Mucosa of gallbladder (tissue), 1 donor: ENCODE results near the gene GOLGA1. TPM values are rescaled to one million over a fixed set of nuclear protein-coding genes. Genes with fewer than 3 reads are reported as not detected.
"Not testable (repeated sequence)": the region's sequence is repeated elsewhere in the genome, so short reads cannot be mapped to it uniquely, and the experiment has no call there.

Experiments
- DNase-seq: peaks from one replicate; pipeline ENCODE4 v3.0.0-alpha.2; 2020; ENCODE audit warnings: low spot score
- total RNA-seq: library from RNA; stranded (reverse); gene quantifications from one replicate; pipeline ENCODE4 v1.2.1, GENCODE V29; 2021
- donor health status: DM: no; HTN: no; CAD: no.

Gene GOLGA1
- total RNA-seq, 1 donor from 2014 or later = 23.3 TPM

DNA sequence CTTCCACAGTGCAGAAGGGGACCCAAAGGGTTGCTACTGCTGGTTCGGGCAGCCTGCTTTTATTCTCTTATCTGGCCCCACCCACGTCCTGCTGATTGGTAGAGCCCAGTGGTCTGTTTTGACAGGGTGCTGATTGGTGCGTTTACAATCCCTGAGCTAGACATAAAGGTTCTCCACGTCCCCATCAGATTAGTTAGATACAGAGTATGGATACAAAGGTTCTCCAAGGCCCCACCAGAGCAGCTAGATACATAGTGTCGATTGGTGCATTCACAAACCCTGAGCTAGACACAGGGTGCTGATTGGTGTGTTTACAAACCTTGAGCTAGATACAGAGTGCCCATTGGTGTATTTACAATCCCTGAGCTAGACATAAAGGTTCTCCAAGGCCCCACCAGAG lies 102.8 kb downstream of the GOLGA1 start:
- DNase-seq = not testable (repeated sequence)

DNA sequence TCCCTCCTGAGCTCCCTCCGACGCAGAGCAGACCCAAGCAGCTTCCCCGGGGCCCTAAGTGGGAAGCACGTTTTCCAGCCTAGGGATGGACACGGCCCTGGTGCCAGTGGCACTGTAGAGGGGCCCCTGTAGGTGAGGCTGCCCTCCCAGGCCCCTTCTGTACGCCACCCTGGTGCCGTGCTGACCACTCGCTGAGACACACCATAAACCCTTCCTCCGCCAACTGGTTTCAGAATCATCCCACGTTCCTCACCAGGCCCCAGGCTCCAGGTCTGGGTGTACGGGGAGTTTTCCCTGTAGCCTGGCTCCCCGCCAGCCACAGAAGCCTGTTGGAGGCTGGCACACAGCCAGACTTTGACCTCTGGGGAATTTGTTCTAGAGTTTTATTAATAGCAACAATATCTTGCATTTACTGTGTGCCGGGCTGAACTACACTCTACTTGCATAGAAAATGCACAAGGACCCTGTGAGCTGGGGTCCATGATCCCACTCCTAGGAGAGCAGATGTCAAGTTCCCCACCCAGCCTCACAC lies 105.8 kb downstream of the GOLGA1 start:
- peak; percentile 68 for DNase-seq

DNA sequence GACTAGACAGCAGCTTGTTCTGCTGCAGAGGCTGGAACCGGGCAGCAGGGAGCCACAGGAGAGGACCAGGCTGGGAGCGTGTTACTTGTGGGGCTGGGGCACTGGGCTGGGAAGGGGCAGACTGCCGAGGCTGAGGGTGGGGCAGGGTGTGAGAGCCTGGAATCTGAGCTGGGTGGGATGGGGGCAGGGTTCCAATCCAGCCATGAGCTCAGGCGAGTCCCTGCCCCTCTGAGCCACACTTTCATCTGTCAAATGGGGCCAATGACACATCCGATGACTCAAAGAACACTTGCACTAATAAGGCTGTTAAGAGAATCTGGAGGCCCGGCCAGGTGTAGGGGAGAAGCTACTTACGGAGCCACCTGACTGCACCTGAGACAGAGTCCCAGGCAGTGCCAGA lies 106.3 kb downstream of the GOLGA1 start:
- DNase-seq = no peak

DNA sequence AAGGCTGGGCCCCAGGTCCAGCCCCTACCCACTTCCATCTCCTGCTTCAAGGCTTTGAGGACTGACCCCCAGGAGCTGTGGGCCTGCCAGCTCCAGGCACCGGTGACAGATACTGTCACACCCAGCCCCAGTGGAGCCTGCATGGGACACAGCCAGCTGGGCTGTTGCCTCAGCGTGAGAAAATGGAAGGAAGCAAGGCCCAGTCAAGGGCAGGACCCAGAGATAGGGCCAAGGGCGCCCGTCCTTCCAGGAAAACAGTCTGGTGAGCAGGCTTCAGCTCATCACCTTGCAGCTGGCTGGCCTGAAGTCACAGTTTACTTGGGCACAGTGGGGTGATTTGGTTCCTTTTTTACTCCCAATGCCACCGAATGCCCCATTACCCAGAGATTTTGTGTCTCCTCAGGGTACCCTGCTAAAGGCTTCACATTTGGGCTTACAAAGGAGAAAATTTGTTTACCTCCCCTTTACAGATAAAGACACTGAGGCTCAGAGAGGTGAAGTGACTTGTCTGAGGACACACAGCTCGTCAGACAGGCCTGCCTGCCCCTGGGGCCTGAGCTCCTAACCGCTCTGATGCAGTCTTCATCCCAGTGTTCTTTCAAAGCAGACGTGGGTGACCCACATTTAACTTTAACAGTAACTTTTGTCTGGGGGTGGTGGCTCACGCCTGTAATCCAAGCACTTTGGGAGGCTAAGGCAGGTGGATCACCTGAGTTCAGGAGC lies 109.1 kb downstream of the GOLGA1 start:
- no peak for DNase-seq

DNA sequence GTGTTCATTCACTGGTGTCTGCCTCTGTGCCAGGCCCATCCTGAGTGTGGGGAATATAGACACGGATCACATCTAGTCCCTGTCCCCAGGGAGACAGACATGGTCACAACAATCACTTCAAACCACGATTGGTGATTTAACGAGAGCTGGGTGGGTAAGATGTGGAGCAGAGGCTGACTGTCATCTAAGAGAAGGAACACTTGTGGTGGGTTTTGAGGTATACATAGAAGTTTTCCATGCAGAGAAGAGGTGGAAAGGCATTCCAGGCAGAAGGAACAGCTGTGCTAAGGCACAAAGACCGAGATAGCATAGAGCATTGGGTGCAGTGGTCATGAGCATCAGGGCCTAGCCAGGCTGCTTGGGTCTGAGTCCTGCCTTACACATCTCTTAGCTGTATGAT lies 110.3 kb downstream of the GOLGA1 start:
- no peak for DNase-seq

DNA sequence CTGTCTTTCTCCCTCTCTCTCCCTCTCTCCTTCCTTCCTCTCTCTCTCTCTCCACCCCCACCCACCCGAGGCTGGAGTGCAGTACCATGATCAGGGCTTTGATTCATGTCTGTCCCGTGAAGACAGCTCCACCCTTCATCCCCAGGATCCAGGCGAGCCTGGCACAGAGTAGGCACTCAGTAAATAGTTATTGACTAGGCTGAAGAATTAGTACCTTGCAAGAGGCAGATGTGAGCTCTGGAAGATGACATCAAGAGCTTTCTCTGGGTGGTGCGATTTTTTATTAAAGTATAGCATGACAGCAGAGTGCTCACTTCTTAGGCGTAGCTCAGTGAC lies 111.6 kb downstream of the GOLGA1 start:
- DNase-seq = no peak

- no peak for DNase-seq
Observed at GRCh38 chr9:124828489-124829333, 112.2 kb downstream of the GOLGA1 start.

Other genes with a start within 250 kb of the GOLGA1 start
- gene NR6A1, start 169.8 kb downstream of the GOLGA1 start, total RNA-seq = 3.2 TPM
- 12.7 TPM for gene OLFML2A, start 163.9 kb downstream of the GOLGA1 start, total RNA-seq
- not detected for gene WDR38, start 87.6 kb downstream of the GOLGA1 start, total RNA-seq
- gene RPL35, start 79.1 kb downstream of the GOLGA1 start, total RNA-seq = 704 TPM
- 33.7 TPM for gene ARPC5L, start 79.0 kb downstream of the GOLGA1 start, total RNA-seq
- 6.0 TPM for gene SCAI, start 202.4 kb upstream of the GOLGA1 start, total RNA-seq
- gene PPP6C, start 248.7 kb upstream of the GOLGA1 start, total RNA-seq = 36.4 TPM